SK-N-SH (cell line): Measurements from ENCODE around the gene BMP2K. TPM values are rescaled to one million over a fixed set of nuclear protein-coding genes. Genes with fewer than 3 reads are reported as not detected.

Source experiments
- CTCF ChIA-PET: fragments of 300-600, 350-600 bp; formaldehyde crosslinking; extraction: SDS; loops from one replicate; lab custom pipeline; 2021; lab: Yijun Ruan, JAX
- POLR2A ChIA-PET: fragments of 350-600 bp; sonication (Branson Sonifier 250); formaldehyde crosslinking; extraction: SDS; loops from one replicate; lab custom pipeline; 2020; ENCODE audit warnings: antibody characterized with exemption, inconsistent platforms; lab: Yijun Ruan, JAX
- DNase-seq: peaks from one replicate; pipeline ENCODE4 v3.0.0; 2012
- H2AFZ ChIP-seq: fragments of 200-600 bp; sonication (generic); 2 replicates; pipeline ENCODE4 v1.8.1; 2016; ENCODE audit warnings: antibody characterized with exemption, mild to moderate bottlenecking, low read depth
- H3F3A ChIP-seq: fragments of 200-600 bp; sonication (generic); replicated peaks from 2 replicates; pipeline ENCODE3; 2016; ENCODE audit warnings: antibody characterized with exemption, mild to moderate bottlenecking; ENCODE audit not compliant: insufficient read depth
- H3K27ac ChIP-seq, 2 experiments: fragments of 200-500 bp in 1 of 2; fragments of 200-600 bp in 1 of 2; sonication (Bioruptor generic) in 1 of 2; sonication (generic), shearing (Covaris generic) in 1 of 2; 2 replicates each; pipeline versions ENCODE4 v1.5.1 to v1.6.1; 2014 to 2016; ENCODE audit warnings: low read depth in 2 of 2, inconsistent platforms in 1 of 2, low read length in 1 of 2, mild to moderate bottlenecking in 1 of 2, mixed read lengths in 1 of 2
- H3K27me3 ChIP-seq: fragments of 200-600 bp; sonication (generic), shearing (Covaris generic); 2 replicates; pipeline ENCODE4 v1.6.1; 2016; ENCODE audit warnings: mixed run types; ENCODE audit not compliant: insufficient read depth
- H3K36me3 ChIP-seq, 2 experiments: fragments of 200-500 bp in 1 of 2; fragments of 200-600 bp in 1 of 2; sonication (Bioruptor generic) in 1 of 2; sonication (generic) in 1 of 2; replicated peaks in 1 of 2; 2 replicates each; pipeline versions ENCODE3 to v1.5.1; 2014 to 2016; ENCODE audit warnings: low read length in 1 of 2, mild to moderate bottlenecking in 1 of 2; ENCODE audit not compliant: insufficient read depth in 2 of 2, control insufficient read depth in 1 of 2
- H3K4me1 ChIP-seq, 2 experiments: fragments of 200-500 bp in 1 of 2; fragments of 200-600 bp in 1 of 2; sonication (Bioruptor generic) in 1 of 2; sonication (generic), shearing (Covaris generic) in 1 of 2; 2 replicates each; pipeline versions ENCODE4 v1.5.1 to v1.6.1; 2014 to 2016; ENCODE audit warnings: low read depth in 1 of 2, low read length in 1 of 2, mixed run types in 1 of 2; ENCODE audit not compliant: insufficient read depth in 2 of 2, control insufficient read depth in 1 of 2
- H3K4me2 ChIP-seq: fragments of 200-600 bp; sonication (generic), shearing (Covaris generic); 2 replicates; pipeline ENCODE4 v1.6.1; 2017; ENCODE audit warnings: mixed run types
- H3K4me3 ChIP-seq, 2 experiments: fragments of 200-500 bp in 1 of 2; fragments of 200-600 bp in 1 of 2; sonication (Bioruptor generic) in 1 of 2; sonication (generic), shearing (Covaris generic) in 1 of 2; 2 replicates each; pipeline versions ENCODE4 v1.5.1 to v1.8.1; 2014 to 2016; ENCODE audit warnings: low read depth in 2 of 2, inconsistent platforms in 1 of 2, low read length in 1 of 2, mild to moderate bottlenecking in 1 of 2, mixed read lengths in 1 of 2, moderate library complexity in 1 of 2
- H3K79me2 ChIP-seq: fragments of 200-600 bp; sonication (generic); 2 replicates; pipeline ENCODE4 v1.8.1; 2017; ENCODE audit warnings: mild to moderate bottlenecking; ENCODE audit not compliant: insufficient read depth
- H3K9ac ChIP-seq: fragments of 200-600 bp; sonication (generic); 2 replicates; pipeline ENCODE4 v1.6.1; 2017; ENCODE audit warnings: mixed run types
- H3K9me2 ChIP-seq: fragments of 200-600 bp; sonication (generic); 2 replicates; pipeline ENCODE4 v1.6.1; 2017; ENCODE audit warnings: mixed run types
- H3K9me3 ChIP-seq: fragments of 200-600 bp; sonication (generic); 2 replicates; pipeline ENCODE4 v1.6.1; 2017; ENCODE audit warnings: mixed run types, mild to moderate bottlenecking, moderate library complexity
- H4K20me1 ChIP-seq: fragments of 200-600 bp; sonication (generic); 2 replicates; pipeline ENCODE4 v1.6.1; 2017; ENCODE audit warnings: mild to moderate bottlenecking, mixed run types; ENCODE audit not compliant: insufficient read depth
- CHD2 ChIP-seq: fragments of 150-350 bp; IDR thresholded peaks from 2 replicates; pipeline ENCODE4 v1.6.1; 2018; ENCODE audit warnings: low read length; ENCODE audit not compliant: partially characterized antibody
- ELF1 ChIP-seq: IDR thresholded peaks from 2 replicates; pipeline ENCODE4 v1.4.0; 2012
- EP300 ChIP-seq, 2 experiments: IDR thresholded peaks; 2 replicates each; pipeline versions ENCODE4 v1.4.0 to v1.6.1; 2012; ENCODE audit warnings: borderline replicate concordance in 1 of 2, low read depth in 1 of 2, low read length in 1 of 2
- EZH2phosphoT487 ChIP-seq: fragments of 200-600 bp; sonication (generic); IDR thresholded peaks from 2 replicates; pipeline ENCODE4 v1.6.1; 2017; ENCODE audit warnings: low read depth, mixed run types, mild to moderate bottlenecking, antibody characterized with exemption, moderate library complexity, borderline replicate concordance
- FOXM1 ChIP-seq: IDR thresholded peaks from 2 replicates; pipeline ENCODE4 v1.4.0; 2012; ENCODE audit warnings: low read depth, mild to moderate bottlenecking
- MEF2A ChIP-seq: IDR thresholded peaks from 2 replicates; pipeline ENCODE4 v1.4.0; 2012; ENCODE audit warnings: low read depth, borderline replicate concordance
- RAD21 ChIP-seq: IDR thresholded peaks from 2 replicates; pipeline ENCODE4 v1.6.1; 2012; ENCODE audit warnings: mild to moderate bottlenecking, low read length
- REST ChIP-seq: IDR thresholded peaks from 2 replicates; pipeline ENCODE4 v1.6.1; 2012; ENCODE audit warnings: mild to moderate bottlenecking, low read depth, low read length, moderate library complexity
- RXRA ChIP-seq: IDR thresholded peaks from 2 replicates; pipeline ENCODE4 v1.4.0; 2012; ENCODE audit warnings: low read depth, mild to moderate bottlenecking, borderline replicate concordance
- SMC3 ChIP-seq: IDR thresholded peaks from 2 replicates; pipeline ENCODE4 v1.6.1; 2012; ENCODE audit warnings: low read depth, low read length, improper control_type of control experiment
- TEAD4 ChIP-seq: IDR thresholded peaks from 2 replicates; pipeline ENCODE4 v1.4.0; 2012; ENCODE audit warnings: mild to moderate bottlenecking, borderline replicate concordance; ENCODE audit not compliant: insufficient read depth
- YY1 ChIP-seq: IDR thresholded peaks from 2 replicates; pipeline ENCODE4 v1.4.0; 2012; ENCODE audit warnings: low read depth, mild to moderate bottlenecking
- WGBS: methylation state at CpG from one replicate; pipeline ENCODE4 v1.1.6; 2017; ENCODE audit warnings: low lambda C conversion rate; 5-methylcytosine and 5-hydroxymethylcytosine counted together
- polyA plus RNA-seq, 3 experiments: library from polyadenylated mRNA; depleted of rRNA; stranded (reverse); fragments of >200 nt; gene quantifications; 2 replicates each; pipeline ENCODE4 v1.2.3, GENCODE V29; 2012
- TF ChIP-seq, protein P1 (sequence below): IDR thresholded peaks from 2 replicates; pipeline ENCODE4; 2012
- TF ChIP-seq, protein P2 (sequence below): fragments of 150-350 bp; IDR thresholded peaks from 2 replicates; pipeline ENCODE4 v1.6.1; 2016; ENCODE audit warnings: mild to moderate bottlenecking, low read depth, low read length

Gene BMP2K
- polyA plus RNA-seq, 1 of the 3 experiments (the other 2 are of a cell fraction): 7.2 TPM

GRCh38 chr4:78809295-78809694 lies 33.1 kb downstream of the BMP2K start:
- POLR2A ChIA-PET: no interaction called here
- no peaks in the 10 kb centered on the region for H3K9me3 ChIP-seq
- H3K4me3 ChIP-seq: no peak overlapping the region
- CTCF ChIA-PET: no interaction called here
- H3K4me2 ChIP-seq: no peak overlapping the region
- no peak overlapping the region for H3K9ac ChIP-seq
- H4K20me1 ChIP-seq: no peaks in the 10 kb centered on the region; the same call in 1 of the 2 replicates
- no peak for TF ChIP-seq YY1
- no peak for TF ChIP-seq TEAD4
- TF ChIP-seq REST: no peak
- no peak for TF ChIP-seq EP300 (IDR thresholded peaks at IDR 0.05; ENCODE audit: borderline replicate concordance in 1 of 2, low read depth in 1 of 2, low read length in 1 of 2)
- TF ChIP-seq FOXM1: no peak
- TF ChIP-seq, protein P1, sequence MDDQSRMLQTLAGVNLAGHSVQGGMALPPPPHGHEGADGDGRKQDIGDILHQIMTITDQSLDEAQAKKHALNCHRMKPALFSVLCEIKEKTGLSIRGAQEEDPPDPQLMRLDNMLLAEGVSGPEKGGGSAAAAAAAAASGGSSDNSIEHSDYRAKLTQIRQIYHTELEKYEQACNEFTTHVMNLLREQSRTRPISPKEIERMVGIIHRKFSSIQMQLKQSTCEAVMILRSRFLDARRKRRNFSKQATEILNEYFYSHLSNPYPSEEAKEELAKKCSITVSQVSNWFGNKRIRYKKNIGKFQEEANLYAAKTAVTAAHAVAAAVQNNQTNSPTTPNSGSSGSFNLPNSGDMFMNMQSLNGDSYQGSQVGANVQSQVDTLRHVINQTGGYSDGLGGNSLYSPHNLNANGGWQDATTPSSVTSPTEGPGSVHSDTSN: no peak
- no peak for TF ChIP-seq SMC3
- TF ChIP-seq, protein P2, sequence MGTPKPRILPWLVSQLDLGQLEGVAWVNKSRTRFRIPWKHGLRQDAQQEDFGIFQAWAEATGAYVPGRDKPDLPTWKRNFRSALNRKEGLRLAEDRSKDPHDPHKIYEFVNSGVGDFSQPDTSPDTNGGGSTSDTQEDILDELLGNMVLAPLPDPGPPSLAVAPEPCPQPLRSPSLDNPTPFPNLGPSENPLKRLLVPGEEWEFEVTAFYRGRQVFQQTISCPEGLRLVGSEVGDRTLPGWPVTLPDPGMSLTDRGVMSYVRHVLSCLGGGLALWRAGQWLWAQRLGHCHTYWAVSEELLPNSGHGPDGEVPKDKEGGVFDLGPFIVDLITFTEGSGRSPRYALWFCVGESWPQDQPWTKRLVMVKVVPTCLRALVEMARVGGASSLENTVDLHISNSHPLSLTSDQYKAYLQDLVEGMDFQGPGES: no peak
- no peak for TF ChIP-seq ELF1
- TF ChIP-seq EZH2phosphoT487: no peak
- TF ChIP-seq RXRA: no peak
- no peak for TF ChIP-seq RAD21
- TF ChIP-seq CHD2: no peak
- TF ChIP-seq MEF2A: no peak
- H3K79me2 ChIP-seq: peaks cover 98% of the 10 kb centered on the region
- H3K4me1 ChIP-seq: no peaks in the 10 kb centered on the region
- H2AFZ ChIP-seq: no peak overlapping the region
- H3F3A ChIP-seq: no peaks in the 10 kb centered on the region
- H3K36me3 ChIP-seq: peaks cover 0 to 16% of the 10 kb centered on the region in 2 experiments
- no peaks in the 10 kb centered on the region for H3K9me2 ChIP-seq
- H3K27ac ChIP-seq: no peak overlapping the region
- WGBS: 90% methylated on average over 2 of the region's 2 CpGs
- DNase-seq: no peak
- no peaks in the 10 kb centered on the region for H3K27me3 ChIP-seq
